ENCODE measurements around the gene ARL16.

- TF ChIP-seq POLR2A (IDR thresholded peaks at IDR 0.05) (no peak), CTCF (IDR thresholded peaks at IDR 0.05) (no peak)
These were observed 11.6 kb upstream of the ARL16 start for GRCh38 chr17:81695211-81695610.

All from right lobe of liver (tissue), 4 donors.